SH-SY5Y (cell line): Measurements from ENCODE around the gene PRKG1.

Source experiments
- GATA2 ChIP-seq: IDR thresholded peaks from 2 replicates; pipeline ENCODE4 v1.6.1; 2011; ENCODE audit warnings: mild to moderate bottlenecking, low read depth, low read length
- GATA3 ChIP-seq: IDR thresholded peaks from 2 replicates; pipeline ENCODE4 v1.6.1; 2011; ENCODE audit warnings: low read depth, mild to moderate bottlenecking, low read length, moderate library complexity

GRCh38 chr10:51273574-51273973, 199.3 kb downstream of the PRKG1 start:
- TF ChIP-seq GATA3 = no peak
- TF ChIP-seq GATA2 = no peak
